Hepatocyte (in vitro differentiated cells): Measurements from ENCODE around the gene ADD2. TPM values are rescaled to one million over a fixed set of nuclear protein-coding genes. Genes with fewer than 3 reads are reported as not detected.

Source experiments
- DNase-seq: peaks from one replicate; pipeline ENCODE4 v3.0.0-alpha.2; 2016; ENCODE audit warnings: low spot score
- H2AFZ ChIP-seq: fragments of 200-600 bp; sonication (generic); 2 replicates; pipeline ENCODE4 v1.6.0; 2016; ENCODE audit warnings: antibody characterized with exemption, mild to moderate bottlenecking
- H3K27ac ChIP-seq: fragments of 200-600 bp; sonication (generic); 2 replicates; pipeline ENCODE4 v1.5.1; 2016; ENCODE audit warnings: mild to moderate bottlenecking
- H3K27me3 ChIP-seq: fragments of 200-600 bp; sonication (generic); 2 replicates; pipeline ENCODE4 v1.6.1; 2016
- H3K36me3 ChIP-seq: fragments of 200-600 bp; sonication (generic); replicated peaks from 2 replicates; pipeline ENCODE4 v1.5.1; 2016; ENCODE audit warnings: low read depth; ENCODE audit not compliant: insufficient read depth
- H3K4me1 ChIP-seq: fragments of 200-600 bp; sonication (generic); 2 replicates; pipeline ENCODE4 v1.5.1; 2016; ENCODE audit warnings: mild to moderate bottlenecking, moderate library complexity; ENCODE audit not compliant: insufficient read depth
- H3K4me2 ChIP-seq: fragments of 200-600 bp; sonication (generic); 2 replicates; pipeline ENCODE4 v1.6.0; 2016
- H3K4me3 ChIP-seq: fragments of 200-600 bp; sonication (generic); 2 replicates; pipeline ENCODE4 v1.5.1; 2016; ENCODE audit warnings: mild to moderate bottlenecking
- H3K79me2 ChIP-seq: fragments of 200-600 bp; sonication (generic); 2 replicates; pipeline ENCODE4 v1.6.0; 2017; ENCODE audit warnings: mild to moderate bottlenecking
- H3K9me2 ChIP-seq: fragments of 200-600 bp; sonication (generic); replicated peaks from 2 replicates; pipeline ENCODE4 v1.6.0; 2017; ENCODE audit warnings: mild to moderate bottlenecking; ENCODE audit not compliant: insufficient read depth
- H3K9me3 ChIP-seq: fragments of 200-600 bp; sonication (generic); 2 replicates; pipeline ENCODE4 v1.5.1; 2016; ENCODE audit warnings: low read depth, mild to moderate bottlenecking
- H4K20me1 ChIP-seq: fragments of 200-600 bp; sonication (generic); 2 replicates; pipeline ENCODE4 v1.6.0; 2016; ENCODE audit warnings: mild to moderate bottlenecking; ENCODE audit not compliant: insufficient read depth, poor library complexity, severe bottlenecking
- CTCF ChIP-seq: fragments of 200-600 bp; sonication (generic); IDR thresholded peaks from 2 replicates; pipeline ENCODE4 v1.5.1; 2016; ENCODE audit warnings: antibody characterized with exemption, mild to moderate bottlenecking; ENCODE audit not compliant: poor library complexity
- EZH2 ChIP-seq: fragments of 200-600 bp; sonication (generic); IDR thresholded peaks from 2 replicates; pipeline ENCODE4 v1.6.1; 2016; ENCODE audit warnings: antibody characterized with exemption, mild to moderate bottlenecking, borderline replicate concordance
- EZH2phosphoT487 ChIP-seq: fragments of 200-600 bp; sonication (generic); IDR thresholded peaks from one replicate; pipeline ENCODE4 v1.6.1; 2018; ENCODE audit warnings: antibody characterized with exemption, mild to moderate bottlenecking, low read depth, moderate library complexity; ENCODE audit not compliant: unreplicated experiment, severe bottlenecking
- WGBS: methylation state at CpG from one replicate; pipeline ENCODE4 v1.1.6; 2016; ENCODE audit warnings: low lambda C conversion rate; ENCODE audit errors: missing lambda C conversion rate; 5-methylcytosine and 5-hydroxymethylcytosine counted together
- polyA plus RNA-seq: library from polyadenylated mRNA; unstranded; fragments of >200 nt; fragmentation: Nextera tagmentation; extraction: Ambion mirVana; gene quantifications from 2 replicates; pipeline ENCODE4 v1.2.1, GENCODE V29; 2016
- total RNA-seq: library from RNA; depleted of rRNA; stranded (reverse); fragments of >200 nt; gene quantifications from 2 replicates; pipeline ENCODE4 v1.2.3, GENCODE V29; 2014

ADD2 gene
- total and polyA plus RNA-seq, 2 experiments from 2014 or later: 0.74 to 2.4 TPM

DNA sequence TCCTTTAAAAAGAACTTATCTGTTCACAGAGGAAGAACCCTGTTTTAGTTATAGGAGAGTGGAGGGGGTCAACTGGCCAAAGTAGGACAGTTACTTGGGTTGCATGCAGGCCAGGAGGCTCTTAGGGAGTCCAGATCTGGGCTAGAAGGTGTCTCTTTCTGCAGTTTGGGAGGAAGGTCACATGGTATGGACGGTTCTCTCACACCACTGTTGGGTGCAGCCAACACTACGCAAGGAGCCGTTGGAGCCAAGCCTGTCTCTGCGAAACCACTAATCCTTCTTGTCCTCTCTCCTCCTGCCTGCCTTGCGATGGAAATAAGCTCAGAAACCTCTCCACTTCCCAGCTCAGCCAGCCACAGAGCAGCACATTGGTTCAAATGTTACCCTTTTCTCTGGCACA is 108.4 kb downstream of the ADD2 start:
- TF ChIP-seq EZH2 (no peak), EZH2phosphoT487 (no peak), CTCF (no peak)
- H3K27me3 ChIP-seq: peaks cover 3% of the 10 kb centered on the region
- H3K4me3 ChIP-seq: no peak overlapping the region
- WGBS: 95% methylated on average over 5 of the region's 5 CpGs
- H3K36me3 ChIP-seq: no peaks in the 10 kb centered on the region
- H3K9me2 ChIP-seq: no peaks in the 10 kb centered on the region
- H3K27ac ChIP-seq: no peak overlapping the region
- H3K4me2 ChIP-seq: no peak overlapping the region
- no peaks in the 10 kb centered on the region for H3K79me2 ChIP-seq
- no peak for DNase-seq
- no peaks in the 10 kb centered on the region for H4K20me1 ChIP-seq
- H3K4me1 ChIP-seq: no peaks in the 10 kb centered on the region
- no peak overlapping the region for H2AFZ ChIP-seq
- no peaks in the 10 kb centered on the region for H3K9me3 ChIP-seq

GRCh38 chr2:70658476-70658875 is 109.5 kb downstream of the ADD2 start:
- Histone ChIP-seq H3K4me1 (no peaks in the 10 kb centered on the region), H3K27me3 (peaks cover 12% of the 10 kb centered on the region), H3K4me2 (no peak overlapping the region), H3K79me2 (no peaks in the 10 kb centered on the region), H3K36me3 (no peaks in the 10 kb centered on the region), H2AFZ (no peak overlapping the region), H4K20me1 (no peaks in the 10 kb centered on the region), H3K9me2 (no peaks in the 10 kb centered on the region), H3K9me3 (no peaks in the 10 kb centered on the region), H3K27ac (no peak overlapping the region), H3K4me3 (no peak overlapping the region)
- no peak for DNase-seq
- WGBS: 55% methylated on average over 2 of the region's 2 CpGs
- TF ChIP-seq EZH2 (no peak), CTCF (no peak), EZH2phosphoT487 (no peak)

GRCh38 chr2:70657246-70657645 is 110.8 kb downstream of the ADD2 start:
- H3K27ac ChIP-seq: no peak overlapping the region
- no peaks in the 10 kb centered on the region for H3K36me3 ChIP-seq
- H3K4me2 ChIP-seq: no peak overlapping the region
- 67% methylated on average over 5 of the region's 5 CpGs for WGBS
- no peaks in the 10 kb centered on the region for H3K9me3 ChIP-seq
- H2AFZ ChIP-seq: no peak overlapping the region
- no peaks in the 10 kb centered on the region for H3K9me2 ChIP-seq
- H3K4me1 ChIP-seq: no peaks in the 10 kb centered on the region
- TF ChIP-seq EZH2phosphoT487: no peak
- TF ChIP-seq EZH2: no peak
- TF ChIP-seq CTCF: no peak
- no peak for DNase-seq
- H3K27me3 ChIP-seq: peaks cover 20% of the 10 kb centered on the region
- H4K20me1 ChIP-seq: no peaks in the 10 kb centered on the region
- H3K79me2 ChIP-seq: no peaks in the 10 kb centered on the region
- H3K4me3 ChIP-seq: no peak overlapping the region

DNA sequence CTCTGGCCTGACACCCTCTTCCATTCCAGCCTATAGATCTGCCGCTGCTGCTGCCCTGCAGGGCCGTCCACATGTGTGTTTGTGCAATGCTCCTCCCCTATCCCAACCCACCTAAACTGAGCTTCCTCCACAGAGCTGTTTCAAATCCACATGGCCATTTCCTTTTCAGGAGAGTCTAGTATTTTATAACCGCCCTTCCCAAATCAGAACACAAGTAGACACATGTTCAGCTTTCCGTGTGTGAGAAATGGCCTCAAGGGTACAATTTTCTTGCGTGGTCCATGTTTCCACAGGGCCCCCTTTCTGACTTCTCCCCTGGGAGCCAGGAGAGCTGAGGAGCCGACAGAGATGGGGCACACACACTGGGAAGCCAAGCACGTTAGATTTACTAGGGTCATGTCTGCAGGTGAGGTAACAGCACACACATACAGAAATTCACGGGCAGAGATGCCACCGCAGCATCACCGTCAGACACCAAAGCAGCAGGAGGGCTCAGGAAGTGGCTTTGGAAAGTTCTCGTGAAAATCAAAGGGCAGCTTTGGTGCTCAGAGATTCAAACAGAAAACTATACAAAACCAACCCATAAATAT is 111.5 kb downstream of the ADD2 start:
- Histone ChIP-seq H3K9me3 (no peaks in the 10 kb centered on the region), H3K4me3 (no peak overlapping the region), H3K36me3 (no peaks in the 10 kb centered on the region), H2AFZ (no peak overlapping the region), H3K27me3 (peaks cover 25% of the 10 kb centered on the region), H3K9me2 (no peaks in the 10 kb centered on the region), H3K79me2 (no peaks in the 10 kb centered on the region), H3K27ac (no peak overlapping the region), H3K4me1 (no peaks in the 10 kb centered on the region), H4K20me1 (no peaks in the 10 kb centered on the region), H3K4me2 (no peak overlapping the region)
- DNase-seq: no peak
- WGBS: 84% methylated on average over 11 of the region's 11 CpGs
- no peak for TF ChIP-seq EZH2phosphoT487
- TF ChIP-seq EZH2: no peak
- TF ChIP-seq CTCF: no peak
